ENCODE measurements around the gene ZSWIM1.
A peak's percentile ranks its signal among the peaks of the same experiment; 100 is the strongest.
"Not testable (repeated sequence)": the region's sequence is repeated elsewhere in the genome, so short reads cannot be mapped to it uniquely, and the experiment has no call there.

Gene ZSWIM1

GRCh38 chr20:45857114-45857881 is 23.7 kb upstream of the ZSWIM1 start, which contains the start of the genes ACOT8 and ZSWIM3:
Gene ACOT8, minus strand, starts transcription at chr20:45857392. Its CDS starts 77 bp downstream, at chr20:45857315.
Gene ZSWIM3, plus strand, starts transcription at chr20:45857614. Its CDS starts 212 bp downstream, at chr20:45857826.
- DNase-seq: peak; percentile 100

- DNase-seq: no peak
Measured at GRCh38 chr20:45857882-45858216, 23.2 kb upstream of the ZSWIM1 start.

DNA sequence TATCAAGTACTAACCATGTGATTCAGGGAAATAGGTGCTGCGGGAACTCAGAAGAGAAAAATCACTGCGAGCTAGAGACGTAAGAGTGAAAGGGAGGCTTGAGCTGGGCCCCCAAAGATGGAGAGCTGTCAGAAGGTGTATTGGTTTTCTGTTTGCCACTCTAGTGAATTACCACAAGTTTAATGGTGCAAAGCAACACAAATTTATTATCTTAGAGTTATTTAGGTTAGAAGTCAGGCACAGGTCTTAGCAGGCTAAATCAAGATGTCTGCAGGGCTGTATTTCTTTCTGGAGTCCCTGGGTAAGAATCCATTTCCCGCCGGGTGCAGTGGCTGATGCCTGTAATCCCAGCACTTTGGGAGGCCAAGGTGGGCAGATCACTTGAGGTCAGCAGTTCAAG is 21.1 kb upstream of the ZSWIM1 start:
- no peak for DNase-seq

DNA sequence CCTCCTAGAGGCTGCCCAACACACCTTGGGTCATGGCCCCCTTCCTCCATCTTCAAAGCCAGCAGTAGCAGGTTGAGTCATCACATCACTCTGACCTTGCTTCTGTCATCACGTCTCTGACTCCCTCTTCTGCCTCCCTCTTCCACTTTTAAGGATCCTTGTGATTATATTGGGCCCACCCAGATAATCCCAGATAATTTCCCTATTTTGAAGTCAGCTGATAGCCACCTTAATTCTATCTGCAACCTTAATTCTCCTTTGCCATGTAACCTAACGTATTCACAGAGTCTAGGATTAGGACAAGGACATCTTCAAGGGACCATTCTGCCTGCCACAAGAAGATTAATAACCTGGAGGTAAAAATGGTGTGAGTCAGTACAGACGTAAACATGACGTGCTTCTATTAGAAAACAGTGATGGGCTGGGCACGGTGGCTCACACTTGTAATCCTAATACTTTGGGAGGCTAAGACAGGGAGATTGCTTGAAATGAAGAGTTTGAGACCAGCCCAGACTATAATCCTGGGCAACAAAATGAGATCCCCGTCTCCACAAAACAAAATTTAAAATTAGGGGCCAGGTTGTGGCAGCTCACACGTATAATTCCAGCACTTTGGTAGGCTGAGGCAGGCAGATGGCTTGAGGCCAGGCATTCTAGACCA is 20.3 kb upstream of the ZSWIM1 start:
- no peak for DNase-seq

DNA sequence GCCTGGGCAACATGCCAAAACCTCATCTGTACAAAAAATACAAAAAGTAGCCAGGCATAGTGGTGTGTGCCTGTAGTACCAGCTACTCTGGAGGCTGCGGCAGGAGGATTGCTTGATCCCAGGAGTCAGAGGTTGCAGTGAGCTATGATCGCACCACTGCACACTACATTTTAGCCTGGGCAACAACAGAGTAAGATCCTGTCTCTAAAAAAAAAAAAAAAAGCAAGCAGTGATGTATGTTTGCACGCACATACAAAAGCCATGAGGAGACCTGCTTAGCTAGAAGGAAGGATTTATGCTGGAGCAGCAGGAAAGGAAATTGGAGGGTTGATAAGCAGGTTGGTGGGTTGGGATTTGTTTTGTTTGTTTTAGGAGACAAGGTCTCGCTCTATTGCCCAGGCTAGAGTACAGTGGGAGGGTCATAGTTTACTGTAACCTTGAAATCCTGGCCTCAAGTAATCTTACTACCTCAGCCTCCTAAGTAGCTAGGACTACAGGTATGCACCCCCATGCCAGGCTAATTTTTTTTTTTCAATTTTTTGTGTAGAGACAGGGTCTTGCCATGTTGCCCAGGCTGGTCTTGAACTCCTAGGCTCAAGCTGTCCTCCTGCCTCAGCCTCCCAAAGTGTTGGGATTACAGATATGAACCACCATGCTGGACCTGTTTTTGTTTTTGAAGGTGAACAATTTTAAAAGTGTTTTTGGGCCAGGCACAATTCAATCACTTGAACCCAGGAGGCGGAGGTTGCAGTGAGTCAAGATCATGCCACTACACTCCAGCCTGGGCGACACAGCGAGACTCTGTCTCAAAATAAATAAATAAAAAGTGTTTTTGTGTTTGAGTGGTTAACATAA is 19.6 kb upstream of the ZSWIM1 start:
- DNase-seq: no peak

DNA sequence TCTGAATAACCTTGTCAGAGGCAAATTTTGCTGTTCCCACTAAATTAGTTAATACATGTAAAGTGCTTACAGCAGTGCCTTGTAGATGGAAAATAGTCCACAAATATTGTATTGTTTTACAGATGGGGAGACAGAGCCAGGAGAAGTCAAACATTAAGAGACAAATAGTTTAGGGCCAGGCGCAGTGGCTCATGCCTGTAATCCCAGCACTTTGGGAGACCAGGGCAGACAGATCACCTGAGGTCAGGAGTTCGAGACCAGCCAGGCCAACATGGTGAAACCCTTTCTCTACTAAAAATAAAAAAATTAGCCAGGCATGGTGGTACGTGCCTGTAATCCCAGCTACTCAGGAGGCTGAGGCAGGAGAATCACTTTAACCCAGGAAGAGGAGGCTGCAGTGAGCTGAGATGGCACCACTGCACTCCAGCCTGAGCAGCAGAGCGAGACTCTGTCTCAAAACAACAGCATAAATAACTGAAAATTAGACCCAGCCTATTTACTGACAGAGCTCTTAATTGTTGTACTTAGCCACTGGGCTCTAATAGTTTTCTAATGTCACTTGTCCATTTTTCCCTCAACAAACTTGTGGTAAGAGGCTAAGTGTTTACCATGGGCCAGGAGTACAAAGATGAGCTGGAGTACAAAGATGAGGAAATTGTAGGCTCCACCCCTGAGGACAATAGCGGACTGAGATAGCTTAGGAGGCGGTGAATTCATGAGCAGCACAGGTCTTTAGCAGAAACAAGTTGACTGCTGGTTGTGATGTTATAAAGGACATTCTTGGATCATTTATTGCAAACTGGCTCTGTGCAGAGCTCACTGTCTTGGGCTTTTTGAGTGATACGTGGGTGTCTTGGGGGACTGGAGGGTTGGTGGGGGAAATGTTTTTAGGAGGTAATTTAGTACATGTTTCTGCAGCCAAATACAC is 17.2 kb upstream of the ZSWIM1 start:
- DNase-seq: no peak

DNA sequence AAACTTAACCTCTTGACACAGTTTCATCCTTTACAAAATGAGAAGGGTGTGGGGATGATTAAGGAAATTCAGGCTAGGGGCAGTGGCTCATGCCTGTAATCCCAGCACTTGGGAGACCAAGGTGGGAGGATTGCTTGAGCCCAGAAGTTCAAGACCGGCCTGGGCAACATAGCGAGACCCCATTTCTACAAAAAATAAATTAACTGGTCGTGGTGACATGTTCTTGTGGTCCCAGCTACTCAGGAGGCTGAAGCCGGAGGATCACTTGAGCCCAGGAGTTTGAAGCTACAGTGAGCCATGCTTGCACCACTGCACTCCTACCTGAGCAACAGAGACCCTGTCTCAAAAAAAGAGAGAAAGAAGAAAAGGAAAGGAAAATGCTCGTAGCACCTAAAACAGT is 14.6 kb upstream of the ZSWIM1 start:
- no peak for DNase-seq

DNA sequence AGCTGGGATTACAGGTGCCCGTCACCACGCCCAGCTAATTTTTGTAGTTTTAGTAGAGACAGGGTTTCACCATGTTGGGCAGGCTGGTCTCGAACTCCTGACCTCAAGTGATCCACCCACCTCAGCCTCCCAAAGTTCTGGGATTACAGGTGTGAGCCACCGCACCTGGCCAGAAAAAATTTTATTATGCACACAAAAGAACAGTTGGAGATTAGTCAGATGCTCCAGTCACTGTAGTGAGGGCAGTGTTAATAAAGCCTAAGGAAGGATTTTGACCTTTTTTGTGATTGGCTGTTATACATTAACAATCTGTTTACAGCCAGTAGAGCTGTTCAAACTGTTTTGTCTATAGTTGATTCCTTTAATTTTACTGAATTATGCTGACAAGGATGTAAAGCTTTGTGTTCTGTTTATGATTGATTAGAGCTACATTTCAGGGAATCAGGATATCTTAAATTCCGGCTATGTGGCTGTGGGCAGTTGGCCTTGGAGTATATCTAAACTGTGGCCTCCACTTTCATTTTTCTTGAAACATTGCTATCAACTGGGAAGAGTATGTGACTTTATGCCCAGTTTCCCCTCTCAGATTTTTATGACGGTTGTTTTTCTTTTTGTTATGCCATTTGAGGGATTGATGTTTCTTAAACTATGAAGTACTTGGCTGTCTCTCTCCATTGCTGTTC is 13.8 kb upstream of the ZSWIM1 start:
- DNase-seq: no peak

- no peak for DNase-seq
Measured at GRCh38 chr20:45867819-45868176, 13.2 kb upstream of the ZSWIM1 start.

GRCh38 chr20:45872626-45873025 is 8.4 kb upstream of the ZSWIM1 start:
- DNase-seq: no peak

GRCh38 chr20:45873409-45874103 is 7.5 kb upstream of the ZSWIM1 start:
- DNase-seq: no peak

GRCh38 chr20:45874104-45874481 is 6.9 kb upstream of the ZSWIM1 start:
- DNase-seq: not testable (repeated sequence)

DNA sequence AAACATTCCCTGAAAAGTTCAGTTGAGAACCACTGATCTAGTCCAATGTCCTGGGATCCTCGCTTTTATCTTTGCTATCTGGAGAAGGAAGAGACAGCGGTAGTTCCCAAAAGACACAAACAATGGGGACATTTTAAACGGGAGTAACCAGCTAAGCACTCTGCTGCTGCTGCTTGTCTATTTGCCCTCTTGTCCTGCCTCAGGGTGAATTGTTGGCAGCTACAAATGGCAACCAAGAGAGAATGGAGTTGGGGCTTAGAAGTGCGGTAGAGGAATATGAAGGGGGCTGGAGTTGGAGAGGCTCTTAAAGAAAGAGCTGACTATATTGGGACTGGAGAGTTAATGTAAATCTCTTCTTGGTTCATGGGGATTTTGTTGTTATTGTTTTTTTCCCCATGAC is 6.5 kb upstream of the ZSWIM1 start:
- no peak for DNase-seq

DNA sequence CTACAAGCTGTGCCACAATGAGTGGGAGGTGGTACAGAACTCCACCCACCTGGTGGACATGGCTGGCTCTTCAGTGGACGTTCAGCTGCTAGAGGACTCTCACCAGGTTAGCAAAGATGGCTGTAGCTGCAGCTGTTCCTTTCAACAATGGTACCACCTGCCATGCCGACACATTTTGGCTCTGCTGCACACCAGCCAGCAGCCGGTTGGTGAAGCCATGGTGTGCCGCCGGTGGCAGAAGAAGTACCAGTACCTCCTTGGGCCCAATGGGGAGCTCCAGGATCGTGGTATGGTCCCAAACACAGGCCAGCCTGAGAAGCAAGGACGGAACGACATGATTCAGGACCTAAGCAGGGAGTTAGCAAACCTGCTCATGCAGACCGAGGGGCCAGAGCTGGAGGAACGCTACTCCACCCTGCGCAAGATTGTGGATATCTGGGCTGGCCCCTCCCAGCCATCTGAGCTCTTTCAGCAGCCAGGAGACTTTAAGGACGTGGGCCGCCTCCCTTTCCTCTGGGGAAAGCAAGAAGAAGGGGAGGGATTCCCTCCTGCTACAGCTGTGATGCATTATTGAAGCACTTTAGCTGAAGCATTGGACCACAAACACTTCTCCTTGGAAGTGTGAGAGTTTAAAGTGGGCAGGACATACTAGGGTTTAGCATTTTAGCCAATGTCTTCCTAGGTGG is 2.8 kb upstream of the ZSWIM1 start:
- no peak for DNase-seq

DNA sequence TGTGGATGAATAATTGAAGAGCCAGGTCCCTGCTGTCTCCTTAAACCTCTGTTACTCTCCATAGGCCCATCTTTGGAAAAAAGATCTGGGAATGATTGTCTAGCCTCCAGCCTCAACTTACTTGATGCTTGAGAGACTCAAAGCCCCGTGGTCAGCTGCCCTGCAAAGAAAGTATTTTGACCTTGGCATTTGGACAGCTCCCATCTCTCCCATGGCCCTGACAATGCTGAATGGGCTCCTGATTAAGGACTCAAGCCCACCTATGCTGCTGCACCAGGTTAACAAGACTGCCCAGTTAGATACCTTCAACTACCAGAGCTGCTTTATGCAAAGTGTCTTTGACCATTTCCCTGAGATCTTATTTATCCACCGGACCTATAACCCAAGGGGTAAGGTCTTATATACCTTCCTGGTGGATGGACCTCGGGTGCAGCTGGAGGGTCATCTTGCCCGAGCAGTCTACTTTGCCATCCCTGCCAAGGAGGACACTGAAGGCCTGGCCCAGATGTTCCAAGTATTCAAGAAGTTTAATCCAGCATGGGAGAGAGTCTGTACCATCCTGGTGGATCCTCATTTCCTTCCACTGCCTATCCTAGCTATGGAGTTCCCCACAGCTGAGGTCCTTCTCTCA is 1.6 kb downstream of the ZSWIM1 start:
- no peak for DNase-seq

DNA sequence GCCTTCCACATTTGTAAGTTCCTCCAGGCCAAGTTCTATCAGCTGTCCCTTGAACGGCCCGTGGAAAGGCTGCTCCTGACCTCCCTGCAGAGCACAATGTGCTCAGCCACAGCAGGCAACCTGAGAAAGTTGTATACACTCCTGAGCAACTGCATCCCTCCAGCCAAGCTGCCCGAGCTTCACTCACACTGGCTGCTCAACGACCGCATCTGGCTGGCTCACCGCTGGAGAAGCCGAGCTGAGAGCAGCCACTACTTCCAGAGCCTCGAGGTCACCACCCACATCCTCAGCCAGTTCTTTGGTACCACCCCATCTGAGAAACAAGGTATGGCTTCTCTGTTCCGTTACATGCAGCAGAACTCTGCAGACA is 2.1 kb downstream of the ZSWIM1 start:
- no peak for DNase-seq

DNA sequence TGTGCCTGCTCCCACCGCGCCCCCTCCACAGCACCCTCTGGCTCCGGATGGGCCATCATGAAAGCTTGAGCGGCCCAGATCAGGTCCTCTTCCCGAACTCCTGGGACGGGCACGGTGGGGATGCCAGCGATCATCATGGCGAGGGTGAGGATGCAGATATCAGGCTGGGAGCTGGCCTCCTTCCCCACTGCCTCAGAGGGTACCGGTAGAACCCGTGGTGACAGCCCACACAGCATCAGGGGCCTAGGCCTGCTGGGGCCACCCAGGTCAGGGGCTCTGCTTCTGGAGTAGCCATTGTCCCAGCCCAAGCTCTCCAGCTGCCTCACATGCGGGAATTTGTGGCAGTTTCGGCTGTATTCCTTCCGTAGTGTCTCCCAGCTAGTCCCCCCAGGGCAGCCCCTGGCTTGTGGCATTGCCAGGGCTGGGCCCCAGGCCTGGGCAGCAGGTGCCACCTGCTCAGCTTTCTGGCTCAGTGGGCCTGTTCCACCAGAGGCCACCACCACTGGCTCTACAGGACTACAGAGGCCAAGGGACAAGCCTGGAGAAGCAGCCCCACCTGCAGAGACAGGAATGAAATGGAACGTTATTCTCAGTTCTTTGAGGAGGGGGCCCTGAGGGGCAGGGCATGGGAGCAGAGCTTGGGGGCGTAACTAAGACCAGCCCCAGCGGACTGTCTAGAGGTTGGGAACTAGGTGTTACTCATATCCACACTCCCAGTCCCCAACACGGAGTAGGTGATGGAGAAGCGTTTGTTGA is 5.7 kb downstream of the ZSWIM1 start:
- no peak for DNase-seq

GRCh38 chr20:45887346-45887715 is 6.3 kb downstream of the ZSWIM1 start, which contains the start of gene SPATA25:
Gene SPATA25, minus strand, starts transcription at chr20:45887622. Its CDS starts 32 bp downstream, at chr20:45887590.
- no peak for DNase-seq

DNA sequence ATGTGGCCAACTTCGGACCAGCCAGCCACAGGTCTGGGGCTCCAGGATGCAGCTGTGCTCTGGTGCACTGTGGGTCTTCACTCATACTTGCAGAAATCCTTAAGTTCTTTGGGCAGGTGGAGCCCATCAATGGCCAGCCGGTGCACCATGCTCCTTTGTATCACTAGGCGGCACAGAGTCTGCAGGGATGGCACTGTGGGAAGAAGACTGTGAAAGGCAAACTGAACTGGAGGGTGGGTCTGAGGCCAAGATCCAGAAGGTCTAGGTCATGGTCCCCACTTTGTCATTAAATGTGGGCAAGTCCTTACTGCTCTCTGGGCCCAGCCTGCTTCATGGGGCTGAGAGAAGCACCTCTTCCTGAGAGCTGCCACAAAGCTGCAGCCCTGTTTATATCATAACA is 7.7 kb downstream of the ZSWIM1 start:
- DNase-seq: no peak

Measured in NCI-H1930 (cell line).